Right atrium auricular region (tissue), 2 donors: Measurements from ENCODE around the gene EVI5L. TPM values are rescaled to one million over a fixed set of nuclear protein-coding genes. Genes with fewer than 3 reads are reported as not detected.

ENCODE experiments used
- DNase-seq: peaks from one replicate; pipeline ENCODE4 v3.0.0-alpha.2; 2019; ENCODE audit warnings: low spot score
- H3K27ac ChIP-seq, 2 donors: fragments of 200-600 bp; sonication (generic); 1 replicate in 1 of 2; 2 replicates in 1 of 2; pipeline ENCODE4 v1.5.1; 2016 to 2019
- H3K27me3 ChIP-seq, 2 donors: fragments of 200-600 bp; sonication (generic); one replicate each; pipeline versions ENCODE4 v1.5.1 to v1.6.0; 2017 to 2019
- H3K36me3 ChIP-seq: fragments of 200-600 bp; sonication (generic); one replicate; pipeline ENCODE4 v1.5.1; 2016
- H3K4me1 ChIP-seq, 2 donors: fragments of 200-600 bp; sonication (generic); one replicate each; pipeline versions ENCODE4 v1.5.1 to v1.6.0; 2017 to 2019
- H3K4me3 ChIP-seq, 2 donors: fragments of 200-600 bp; sonication (generic); 1 replicate in 1 of 2; 2 replicates in 1 of 2; pipeline ENCODE4 v1.5.1; 2017 to 2019; ENCODE audit warnings: mild to moderate bottlenecking in 1 of 2, moderate library complexity in 1 of 2
- H3K9me3 ChIP-seq, 2 donors: fragments of 200-600 bp; sonication (generic); one replicate each; pipeline ENCODE4 v1.5.1; 2019
- CTCF ChIP-seq, 2 donors: fragments of 200-600 bp; sonication (generic); IDR thresholded peaks; one replicate each; pipeline ENCODE4 v1.5.1; 2019; ENCODE audit warnings: antibody characterized with exemption in 2 of 2
- total RNA-seq, 2 donors: library from RNA; depleted of rRNA; stranded (reverse); fragments of >200 nt; gene quantifications; one replicate each; pipeline ENCODE4 v1.1.0, GENCODE V29; 2016

Gene EVI5L
- total RNA-seq, 2 donors from 2014 or later = 14.2 to 17.4 TPM

- H3K36me3 ChIP-seq = no peaks in the 10 kb centered on the region
- H3K4me1 ChIP-seq = peaks cover 0 to 21% of the 10 kb centered on the region in 2 donors
- no peak overlapping the region for H3K4me3 ChIP-seq
- DNase-seq = no peak
- H3K27ac ChIP-seq = no peak overlapping the region
- no peaks in the 10 kb centered on the region for H3K9me3 ChIP-seq
- no peaks in the 10 kb centered on the region for H3K27me3 ChIP-seq
- TF ChIP-seq CTCF (IDR thresholded peaks at IDR 0.05) = no peak
These were observed 30.1 kb downstream of the EVI5L start for GRCh38 chr19:7859831-7860713.

GRCh38 chr19:7860714-7861618 is 30.9 kb downstream of the EVI5L start:
- Histone ChIP-seq H3K36me3 (no peaks in the 10 kb centered on the region), H3K4me1 (peaks cover 0 to 21% of the 10 kb centered on the region in 2 donors), H3K27me3 (no peaks in the 10 kb centered on the region), H3K4me3 (no peak overlapping the region), H3K27ac (no peak overlapping the region), H3K9me3 (no peaks in the 10 kb centered on the region)
- TF ChIP-seq CTCF (IDR thresholded peaks at IDR 0.05) = no peak
- DNase-seq = no peak

GRCh38 chr19:7861619-7862412 is 31.8 kb downstream of the EVI5L start:
- DNase-seq = no peak
- H3K9me3 ChIP-seq = no peaks in the 10 kb centered on the region
- H3K27me3 ChIP-seq = no peaks in the 10 kb centered on the region
- peaks cover 0 to 21% of the 10 kb centered on the region in 2 donors for H3K4me1 ChIP-seq
- no peaks in the 10 kb centered on the region for H3K36me3 ChIP-seq
- no peak overlapping the region for H3K27ac ChIP-seq
- H3K4me3 ChIP-seq = peak overlapping the region in 1 of 2 donors; percentile 27
- TF ChIP-seq CTCF (IDR thresholded peaks at IDR 0.05) = no peak

- Histone ChIP-seq H3K4me1 (peaks cover 0 to 21% of the 10 kb centered on the region in 2 donors), H3K4me3 (peak overlapping the region in 1 of 2 donors; percentile 27), H3K9me3 (no peaks in the 10 kb centered on the region), H3K36me3 (no peaks in the 10 kb centered on the region), H3K27ac (no peak overlapping the region), H3K27me3 (no peaks in the 10 kb centered on the region)
- no peak for TF ChIP-seq CTCF (IDR thresholded peaks at IDR 0.05)
- DNase-seq = no peak
These were observed 32.5 kb downstream of the EVI5L start for GRCh38 chr19:7862413-7862951.
